Epithelial cell of prostate (primary cell): Measurements from ENCODE around the gene HSD17B4.

Experiments
- DNase-seq: peaks from one replicate; pipeline ENCODE4 v3.0.0-alpha.2; 2011; ENCODE audit warnings: low read depth, low spot score
- H3K27ac ChIP-seq: fragments of 450-650 bp; 2 replicates; pipeline ENCODE4 v1.5.1; 2017; ENCODE audit warnings: mild to moderate bottlenecking

The HSD17B4 gene

DNA sequence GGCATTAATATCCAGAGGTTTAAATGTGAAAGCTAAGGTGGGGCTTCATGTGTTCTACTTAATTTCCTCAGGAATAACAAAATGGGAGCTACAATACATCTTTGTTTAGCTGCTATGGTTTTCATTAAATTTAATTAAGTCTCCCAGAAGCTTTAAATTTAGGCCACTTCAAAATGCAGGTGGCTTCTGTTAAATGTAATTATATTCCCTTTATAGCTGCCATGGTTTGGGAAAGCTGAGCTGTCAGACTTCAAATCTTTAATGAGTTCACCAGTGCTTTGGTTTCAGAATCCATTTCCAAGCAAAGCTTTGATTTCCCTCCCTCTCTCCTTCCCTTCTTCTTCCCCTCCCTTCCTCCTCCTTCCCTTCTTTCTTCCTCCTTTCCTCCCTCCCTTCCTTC, 118.6 kb downstream of the HSD17B4 start:
- H3K27ac ChIP-seq: no peak overlapping the region
- no peak for DNase-seq

DNA sequence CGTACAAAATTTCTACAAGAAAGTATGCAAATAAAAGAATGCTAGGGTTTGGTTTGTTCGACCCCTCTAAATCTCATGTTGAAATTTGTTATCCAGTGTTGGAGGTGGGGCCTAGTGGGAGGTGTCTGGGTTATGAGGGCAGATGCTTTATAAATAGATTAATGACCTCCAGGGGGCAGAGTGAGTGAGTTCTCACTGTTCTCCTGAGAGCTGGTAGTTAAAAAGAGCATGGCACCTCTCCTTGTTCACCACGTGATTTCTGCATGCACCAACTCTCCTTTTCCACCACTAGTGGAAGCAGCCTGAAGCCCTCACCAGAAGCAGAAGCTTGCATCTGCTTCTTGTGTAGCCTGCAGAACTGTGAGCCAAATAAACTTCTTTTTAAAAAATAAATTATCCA, 126.6 kb downstream of the HSD17B4 start:
- no peak for DNase-seq
- H3K27ac ChIP-seq: no peak overlapping the region

DNA sequence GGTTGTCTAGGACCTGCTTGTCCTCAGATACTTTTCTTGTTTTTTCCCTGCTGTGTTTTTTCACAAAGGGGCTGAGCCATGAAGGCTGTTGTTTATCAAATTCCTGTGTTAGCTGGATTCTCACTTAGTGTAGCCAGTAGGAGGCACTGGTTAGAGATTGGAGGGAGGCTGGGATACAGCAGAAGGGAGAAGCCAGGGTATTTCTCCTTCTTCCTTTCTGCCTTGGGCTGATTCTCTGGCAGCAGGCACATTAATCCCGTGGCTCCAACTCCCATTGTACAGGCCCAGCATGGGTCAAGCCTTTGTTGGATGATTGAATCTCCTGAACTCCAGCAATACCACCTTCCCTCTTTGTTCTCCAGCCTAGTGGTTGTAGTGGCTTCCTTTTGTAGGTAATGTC, 130.7 kb downstream of the HSD17B4 start:
- no peak for DNase-seq

DNA sequence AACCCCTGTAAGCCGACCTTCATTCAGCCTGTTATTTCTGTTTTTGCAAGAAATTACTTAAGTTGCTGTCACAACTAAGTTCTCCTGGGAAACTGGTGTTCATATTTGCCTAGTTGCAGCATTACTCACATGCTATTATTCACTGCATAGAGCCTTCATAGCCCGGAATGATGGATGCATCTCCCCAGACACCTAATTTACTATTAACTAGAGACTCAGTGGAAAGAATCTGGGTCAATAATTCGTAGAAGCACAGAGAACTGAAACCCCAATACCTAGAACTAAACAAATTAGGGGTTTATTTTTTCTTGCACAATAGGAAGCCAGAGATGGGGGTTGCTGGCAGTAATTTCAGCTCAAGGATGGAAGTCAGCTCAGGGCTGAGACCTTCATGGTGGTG, 131.4 kb downstream of the HSD17B4 start:
- no peak for DNase-seq
- H3K27ac ChIP-seq: no peak overlapping the region

More for the DNA sequence above, 130.7 kb downstream of the HSD17B4 start:
- no peak overlapping the region for H3K27ac ChIP-seq
